Measurements from ENCODE around the gene SMAD6. TPM values are rescaled to one million over a fixed set of nuclear protein-coding genes. Genes with fewer than 3 reads are reported as not detected.

The SMAD6 gene
- total RNA-seq, 4 donors from 2014 or later: 1.7 to 6.3 (median 3.8) TPM

GRCh38 chr15:66786222-66786621, 84.2 kb downstream of the SMAD6 start:
- intact Hi-C loops (cut with DNase I): no loop called here
- Histone ChIP-seq H3K9me3 (no peaks in the 10 kb centered on the region), H3K4me3 (no peak overlapping the region), H3K27ac (no peak overlapping the region), H3K27me3 (no peaks in the 10 kb centered on the region), H3K4me1 (peaks cover 0 to 14% (median 8%) of the 10 kb centered on the region in 3 donors), H3K36me3 (no peaks in the 10 kb centered on the region)
- no peak for TF ChIP-seq POLR2A (IDR thresholded peaks at IDR 0.05)
- no peak for TF ChIP-seq CTCF (IDR thresholded peaks at IDR 0.05)
- 70 to 89% methylated on average over 3 to 4 of the region's 4 CpGs for WGBS, 2 donors
- no peak for DNase-seq

- Histone ChIP-seq H3K27me3 (no peaks in the 10 kb centered on the region), H3K4me3 (no peak overlapping the region), H3K36me3 (no peaks in the 10 kb centered on the region), H3K27ac (no peak overlapping the region), H3K4me1 (peaks cover 0 to 14% (median 8%) of the 10 kb centered on the region in 3 donors), H3K9me3 (no peaks in the 10 kb centered on the region)
- no peak for TF ChIP-seq POLR2A (IDR thresholded peaks at IDR 0.05)
- no peak for TF ChIP-seq CTCF (IDR thresholded peaks at IDR 0.05)
- no peak for DNase-seq
- WGBS, 2 donors: 67 to 78% methylated on average over 8 of the region's 8 CpGs
- intact Hi-C loops (cut with DNase I): no loop called here
Measured at GRCh38 chr15:66786708-66787488, 84.9 kb downstream of the SMAD6 start.

- intact Hi-C loops (cut with DNase I): no loop called here
- TF ChIP-seq POLR2A (IDR thresholded peaks at IDR 0.05): no peak
- TF ChIP-seq CTCF (IDR thresholded peaks at IDR 0.05): no peak
- H3K4me3 ChIP-seq: no peak overlapping the region
- H3K27ac ChIP-seq: no peak overlapping the region
- no CpG with 5 or more reads among the region's 1 CpG for WGBS, 2 donors
- no peak for DNase-seq
- H3K9me3 ChIP-seq: no peaks in the 10 kb centered on the region
- H3K36me3 ChIP-seq: no peaks in the 10 kb centered on the region
- no peaks in the 10 kb centered on the region for H3K27me3 ChIP-seq
- H3K4me1 ChIP-seq: peaks cover 0 to 14% (median 8%) of the 10 kb centered on the region in 3 donors
Measured at GRCh38 chr15:66787489-66787871, 85.4 kb downstream of the SMAD6 start.

GRCh38 chr15:66788024-66788423, 86.0 kb downstream of the SMAD6 start:
- no peak for DNase-seq
- Histone ChIP-seq H3K27ac (no peak overlapping the region), H3K4me3 (no peak overlapping the region), H3K9me3 (no peaks in the 10 kb centered on the region), H3K27me3 (no peaks in the 10 kb centered on the region), H3K4me1 (peaks cover 0 to 14% (median 8%) of the 10 kb centered on the region in 3 donors), H3K36me3 (no peaks in the 10 kb centered on the region)
- 94 to 96% methylated on average over 4 of the region's 4 CpGs for WGBS, 2 donors
- no peak for TF ChIP-seq POLR2A (IDR thresholded peaks at IDR 0.05)
- no peak for TF ChIP-seq CTCF (IDR thresholded peaks at IDR 0.05)
- intact Hi-C loops (cut with DNase I): no loop called here
